ENCODE measurements around the gene CREB5.

DNA sequence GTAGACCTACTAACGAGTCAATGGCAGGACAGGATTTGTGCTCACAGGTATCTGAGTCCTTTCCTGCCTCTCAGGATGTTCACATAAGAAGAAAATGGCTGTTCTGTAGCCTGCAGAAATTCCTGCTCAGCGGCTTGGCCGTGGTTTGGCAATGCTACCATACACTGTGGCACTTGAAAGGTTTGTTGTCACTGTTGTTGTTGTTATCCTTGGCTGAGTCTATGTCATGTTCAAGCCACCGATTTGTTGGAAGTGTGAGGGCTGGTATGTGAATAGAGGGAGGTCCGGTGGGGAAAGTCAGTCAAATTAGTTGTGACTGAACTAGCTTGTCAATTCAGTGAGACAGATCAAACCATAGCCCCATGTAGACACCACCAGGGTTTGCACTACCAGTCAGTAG is 345.9 kb downstream of the CREB5 start:
- TF ChIP-seq, protein P1, sequence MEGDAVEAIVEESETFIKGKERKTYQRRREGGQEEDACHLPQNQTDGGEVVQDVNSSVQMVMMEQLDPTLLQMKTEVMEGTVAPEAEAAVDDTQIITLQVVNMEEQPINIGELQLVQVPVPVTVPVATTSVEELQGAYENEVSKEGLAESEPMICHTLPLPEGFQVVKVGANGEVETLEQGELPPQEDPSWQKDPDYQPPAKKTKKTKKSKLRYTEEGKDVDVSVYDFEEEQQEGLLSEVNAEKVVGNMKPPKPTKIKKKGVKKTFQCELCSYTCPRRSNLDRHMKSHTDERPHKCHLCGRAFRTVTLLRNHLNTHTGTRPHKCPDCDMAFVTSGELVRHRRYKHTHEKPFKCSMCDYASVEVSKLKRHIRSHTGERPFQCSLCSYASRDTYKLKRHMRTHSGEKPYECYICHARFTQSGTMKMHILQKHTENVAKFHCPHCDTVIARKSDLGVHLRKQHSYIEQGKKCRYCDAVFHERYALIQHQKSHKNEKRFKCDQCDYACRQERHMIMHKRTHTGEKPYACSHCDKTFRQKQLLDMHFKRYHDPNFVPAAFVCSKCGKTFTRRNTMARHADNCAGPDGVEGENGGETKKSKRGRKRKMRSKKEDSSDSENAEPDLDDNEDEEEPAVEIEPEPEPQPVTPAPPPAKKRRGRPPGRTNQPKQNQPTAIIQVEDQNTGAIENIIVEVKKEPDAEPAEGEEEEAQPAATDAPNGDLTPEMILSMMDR (IDR thresholded peaks at IDR 0.05), result no peak
- TF ChIP-seq POLR2AphosphoS5 (IDR thresholded peaks at IDR 0.05) (no peak), EP300 (IDR thresholded peaks at IDR 0.05) (no peak)

Data from esophagus muscularis mucosa (tissue), 4 donors.